Rectal smooth muscle tissue (tissue), 1 donor: ENCODE measurements around the gene BUD13.

Experiments used
- H3K27ac ChIP-seq: one replicate; pipeline ENCODE4 v1.7.0; 2013; ENCODE audit warnings: low read depth, low read length, inconsistent platforms
- H3K27me3 ChIP-seq: one replicate; pipeline ENCODE4 v1.7.0; 2013; ENCODE audit warnings: low read length; ENCODE audit not compliant: control insufficient read depth, insufficient read depth
- H3K36me3 ChIP-seq: one replicate; pipeline ENCODE4 v1.7.0; 2013; ENCODE audit warnings: low read length; ENCODE audit not compliant: control insufficient read depth, insufficient read depth
- H3K4me1 ChIP-seq: one replicate; pipeline ENCODE4 v1.7.0; 2013; ENCODE audit warnings: low read length; ENCODE audit not compliant: control insufficient read depth, insufficient read depth
- H3K4me3 ChIP-seq: one replicate; pipeline ENCODE4 v1.7.0; 2013; ENCODE audit warnings: low read length
- H3K9ac ChIP-seq: one replicate; pipeline ENCODE4 v1.7.0; 2013; ENCODE audit warnings: low read length

The BUD13 gene, protein sequence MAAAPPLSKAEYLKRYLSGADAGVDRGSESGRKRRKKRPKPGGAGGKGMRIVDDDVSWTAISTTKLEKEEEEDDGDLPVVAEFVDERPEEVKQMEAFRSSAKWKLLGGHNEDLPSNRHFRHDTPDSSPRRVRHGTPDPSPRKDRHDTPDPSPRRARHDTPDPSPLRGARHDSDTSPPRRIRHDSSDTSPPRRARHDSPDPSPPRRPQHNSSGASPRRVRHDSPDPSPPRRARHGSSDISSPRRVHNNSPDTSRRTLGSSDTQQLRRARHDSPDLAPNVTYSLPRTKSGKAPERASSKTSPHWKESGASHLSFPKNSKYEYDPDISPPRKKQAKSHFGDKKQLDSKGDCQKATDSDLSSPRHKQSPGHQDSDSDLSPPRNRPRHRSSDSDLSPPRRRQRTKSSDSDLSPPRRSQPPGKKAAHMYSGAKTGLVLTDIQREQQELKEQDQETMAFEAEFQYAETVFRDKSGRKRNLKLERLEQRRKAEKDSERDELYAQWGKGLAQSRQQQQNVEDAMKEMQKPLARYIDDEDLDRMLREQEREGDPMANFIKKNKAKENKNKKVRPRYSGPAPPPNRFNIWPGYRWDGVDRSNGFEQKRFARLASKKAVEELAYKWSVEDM

DNA sequence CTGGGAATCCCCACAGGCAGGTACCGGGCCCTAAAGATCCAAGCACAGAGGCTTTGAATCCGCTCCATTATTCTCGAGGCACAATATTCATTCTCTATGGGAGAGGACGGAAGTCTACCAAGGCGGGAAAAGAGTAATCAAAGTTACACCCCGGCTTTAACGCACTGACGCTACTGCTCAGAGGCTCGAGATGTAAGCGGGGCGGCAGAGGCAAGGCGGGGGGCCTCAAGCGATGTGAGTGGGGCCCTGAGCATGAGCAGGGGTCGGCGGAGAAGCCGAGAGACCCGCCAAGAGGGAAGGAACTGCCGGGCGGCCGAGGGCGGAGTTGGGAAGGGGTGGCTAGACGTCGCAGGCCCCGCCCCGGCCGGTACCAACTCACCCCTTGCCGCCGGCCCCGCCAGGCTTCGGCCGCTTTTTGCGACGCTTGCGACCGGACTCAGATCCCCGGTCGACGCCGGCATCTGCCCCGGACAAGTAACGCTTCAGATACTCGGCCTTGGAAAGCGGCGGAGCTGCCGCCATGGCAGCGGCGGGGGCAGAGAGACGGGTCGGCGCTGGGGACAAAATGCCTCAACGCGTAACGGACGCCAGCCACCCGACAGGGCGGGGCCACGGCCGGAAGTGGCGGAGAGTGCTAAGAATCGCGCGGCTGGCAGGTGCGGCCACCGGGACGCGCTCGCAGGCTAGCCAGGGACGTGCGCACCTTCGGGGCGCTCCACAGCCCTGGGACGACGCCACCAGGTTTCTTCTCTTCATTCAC is at the start of gene BUD13:
Gene BUD13, minus strand, starts transcription at position 545 of the 760 bp plus-strand sequence. Its CDS starts 23 bp downstream, at position 522.
- peak within 1 kb of the TSS; percentile 88 for H3K27ac ChIP-seq
- peak within 1 kb of the TSS; percentile 67 for H3K9ac ChIP-seq
- no peaks in the 10 kb centered on the region for H3K27me3 ChIP-seq
- H3K36me3 ChIP-seq, result peaks cover 2% of the 10 kb centered on the region
- peak within 1 kb of the TSS; percentile 85 for H3K4me3 ChIP-seq
- peaks cover 11% of the 10 kb centered on the region for H3K4me1 ChIP-seq

DNA sequence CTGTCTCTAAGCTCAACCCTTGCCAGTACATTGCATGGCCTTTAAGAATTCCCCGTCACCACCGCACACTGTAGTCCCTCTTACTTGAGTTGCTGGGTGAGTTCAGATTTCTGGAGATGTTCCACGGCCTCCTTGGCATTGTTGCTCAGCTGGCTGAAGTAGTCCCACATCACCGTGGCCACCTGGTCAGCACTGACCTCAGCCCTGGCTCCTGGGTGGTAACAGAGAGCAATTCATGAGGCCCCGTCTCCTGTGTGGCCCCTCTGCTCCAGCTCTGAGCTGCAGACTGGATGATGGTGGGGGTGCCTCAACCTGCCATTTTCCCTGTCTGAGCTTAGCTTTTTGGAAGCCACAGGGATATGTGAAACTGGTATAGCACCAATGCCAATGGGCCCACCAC is 49.8 kb upstream of the BUD13 start:
- Histone ChIP-seq H3K27me3 (no peaks in the 10 kb centered on the region), H3K36me3 (no peaks in the 10 kb centered on the region), H3K4me1 (no peaks in the 10 kb centered on the region), H3K4me3 (no peak overlapping the region), H3K9ac (no peak overlapping the region), H3K27ac (no peak overlapping the region)

DNA sequence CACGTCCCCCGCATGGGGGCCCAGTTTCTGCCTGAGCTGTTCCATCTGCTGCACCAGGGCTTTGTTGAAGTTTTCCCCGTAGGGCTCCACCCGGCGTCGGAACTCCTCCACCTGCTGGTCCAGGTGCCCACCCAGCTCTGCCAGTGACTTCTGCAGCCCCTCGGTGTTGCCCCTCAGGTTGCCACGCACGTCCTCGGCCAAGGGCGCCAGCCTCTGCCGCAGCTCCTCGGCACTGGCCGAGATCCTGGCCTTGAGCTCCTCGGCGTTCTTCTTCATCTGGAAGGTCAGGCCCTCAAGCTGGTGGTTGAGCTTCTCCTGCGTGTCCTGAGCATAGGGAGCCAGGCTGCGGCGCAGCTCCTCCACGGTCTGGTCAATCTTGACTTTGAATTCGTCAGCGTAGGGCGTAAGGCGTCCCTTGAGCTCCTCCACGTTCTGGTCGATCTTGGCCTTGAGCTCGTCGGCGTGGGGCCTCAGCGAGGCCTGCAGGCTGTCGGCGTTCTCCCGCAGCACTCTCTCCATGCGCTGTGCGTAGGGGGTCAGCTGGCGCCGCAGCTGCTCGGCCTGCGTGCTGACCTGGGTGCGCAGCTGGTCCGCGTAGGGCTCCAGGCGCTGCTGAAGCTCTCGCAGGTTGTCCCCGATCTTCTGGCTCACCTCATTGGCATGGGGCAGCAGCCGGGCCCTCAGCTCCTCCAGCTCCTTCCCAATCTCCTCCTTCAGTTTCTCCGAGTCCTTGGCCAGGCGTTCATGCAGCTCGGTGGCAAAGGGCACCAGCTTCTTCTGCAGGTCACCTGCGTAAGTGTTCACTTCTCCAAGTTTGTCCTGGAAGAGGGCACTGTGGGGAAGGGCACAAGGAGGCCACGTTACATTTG is 48.5 kb upstream of the BUD13 start:
- no peak overlapping the region for H3K27ac ChIP-seq
- no peaks in the 10 kb centered on the region for H3K4me1 ChIP-seq
- no peak overlapping the region for H3K9ac ChIP-seq
- H3K27me3 ChIP-seq, result no peaks in the 10 kb centered on the region
- H3K4me3 ChIP-seq, result no peak overlapping the region
- no peaks in the 10 kb centered on the region for H3K36me3 ChIP-seq

DNA sequence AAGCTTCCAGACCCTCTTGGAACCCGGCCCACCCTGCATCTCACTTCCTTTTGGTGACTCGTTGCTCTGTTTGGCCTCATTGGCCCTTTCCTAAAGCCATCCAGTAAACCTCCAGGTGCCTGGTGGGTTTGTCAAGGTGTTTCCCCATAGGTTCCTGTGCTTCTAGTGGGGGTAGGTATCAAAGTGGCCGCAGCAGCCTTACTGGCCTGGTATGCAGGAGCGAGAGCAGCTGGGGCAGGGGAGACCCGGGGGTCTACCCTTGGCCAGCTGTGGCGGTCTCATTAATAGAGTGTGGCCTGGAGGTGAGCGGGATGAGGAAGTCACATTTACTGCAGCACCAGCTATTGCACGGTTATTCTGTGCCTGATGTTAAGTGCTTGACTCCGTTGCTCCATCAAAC is 46.3 kb upstream of the BUD13 start:
- H3K27ac ChIP-seq, result no peak overlapping the region
- H3K4me3 ChIP-seq, result no peak overlapping the region
- no peaks in the 10 kb centered on the region for H3K4me1 ChIP-seq
- H3K9ac ChIP-seq, result no peak overlapping the region
- H3K27me3 ChIP-seq, result no peaks in the 10 kb centered on the region
- no peaks in the 10 kb centered on the region for H3K36me3 ChIP-seq

DNA sequence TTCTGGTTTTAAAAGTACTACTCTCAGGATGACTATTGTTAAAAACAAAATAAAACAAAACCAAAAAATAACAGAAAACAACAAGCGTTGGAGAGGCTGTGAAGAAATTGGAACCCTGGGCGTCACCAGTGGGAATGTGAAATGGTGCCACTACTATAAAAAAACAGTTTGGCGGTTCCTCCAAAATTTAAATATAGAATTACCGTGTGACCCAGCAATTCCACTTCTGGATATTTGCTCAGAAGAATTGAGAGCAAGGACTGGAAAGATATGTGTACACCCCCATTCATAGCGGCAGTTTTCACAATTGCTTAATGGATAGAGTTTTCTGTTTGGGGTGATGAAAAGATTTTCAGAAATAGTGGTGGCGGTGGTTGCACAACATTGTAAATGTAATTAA is 41.7 kb upstream of the BUD13 start:
- Histone ChIP-seq H3K9ac (no peak overlapping the region), H3K36me3 (no peaks in the 10 kb centered on the region), H3K27ac (no peak overlapping the region), H3K4me1 (no peaks in the 10 kb centered on the region), H3K4me3 (no peak overlapping the region), H3K27me3 (no peaks in the 10 kb centered on the region)

DNA sequence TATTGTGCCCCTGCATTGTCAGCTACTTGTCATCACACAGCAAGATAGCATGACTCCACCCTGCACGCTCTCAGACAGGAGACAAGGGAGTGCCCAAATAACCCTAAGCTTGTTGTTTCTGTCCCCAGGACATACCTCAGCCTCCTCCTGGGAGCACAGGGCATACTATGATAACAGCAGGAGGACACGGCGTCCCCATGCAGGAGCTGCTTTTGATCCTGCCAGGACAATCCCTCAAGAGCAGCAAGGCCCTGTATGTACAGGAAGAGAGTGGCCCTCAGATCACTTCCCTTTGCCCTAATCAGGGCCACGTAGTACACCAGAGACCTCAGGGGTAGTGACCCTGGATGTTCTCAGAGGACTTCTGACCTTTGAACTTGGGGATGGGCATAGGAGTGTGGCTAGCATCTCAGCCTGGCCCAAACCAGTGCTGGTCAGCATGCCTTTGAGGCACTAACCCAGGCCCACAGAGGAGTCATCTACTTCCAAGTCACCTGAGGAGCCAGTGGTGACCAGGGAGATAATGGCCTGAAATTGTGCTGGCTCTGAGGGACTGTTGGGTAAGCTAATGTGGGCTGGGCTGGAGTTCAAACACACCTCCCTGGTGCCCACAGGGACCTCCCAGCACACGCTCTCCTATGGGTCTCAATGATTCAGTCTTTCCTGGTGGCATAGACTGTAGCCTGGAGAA is 41.1 kb upstream of the BUD13 start:
- no peaks in the 10 kb centered on the region for H3K4me1 ChIP-seq
- H3K36me3 ChIP-seq, result no peaks in the 10 kb centered on the region
- no peak overlapping the region for H3K9ac ChIP-seq
- H3K27me3 ChIP-seq, result no peaks in the 10 kb centered on the region
- no peak overlapping the region for H3K4me3 ChIP-seq
- no peak overlapping the region for H3K27ac ChIP-seq

DNA sequence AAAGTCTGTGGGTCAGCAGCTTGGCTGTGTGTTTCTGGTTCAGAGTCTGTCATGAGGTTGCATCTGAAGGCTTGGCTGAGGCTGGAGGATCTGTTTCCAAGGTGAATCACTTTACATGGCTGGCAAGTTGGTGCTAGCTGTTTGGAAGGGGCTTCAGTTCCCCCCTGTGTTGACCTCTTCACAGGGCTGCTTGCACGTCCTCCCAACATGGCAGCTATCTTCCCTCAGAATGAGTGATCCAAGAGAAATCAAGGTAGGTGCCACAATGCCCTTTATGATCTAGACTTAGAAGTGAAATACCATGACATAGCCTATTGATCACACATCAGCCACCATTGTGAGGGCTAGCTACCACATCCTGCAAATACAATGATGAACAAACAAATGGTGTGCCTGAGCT is 40.4 kb upstream of the BUD13 start:
- no peak overlapping the region for H3K27ac ChIP-seq
- no peaks in the 10 kb centered on the region for H3K27me3 ChIP-seq
- no peak overlapping the region for H3K9ac ChIP-seq
- H3K4me3 ChIP-seq, result no peak overlapping the region
- H3K4me1 ChIP-seq, result no peaks in the 10 kb centered on the region
- no peaks in the 10 kb centered on the region for H3K36me3 ChIP-seq

DNA sequence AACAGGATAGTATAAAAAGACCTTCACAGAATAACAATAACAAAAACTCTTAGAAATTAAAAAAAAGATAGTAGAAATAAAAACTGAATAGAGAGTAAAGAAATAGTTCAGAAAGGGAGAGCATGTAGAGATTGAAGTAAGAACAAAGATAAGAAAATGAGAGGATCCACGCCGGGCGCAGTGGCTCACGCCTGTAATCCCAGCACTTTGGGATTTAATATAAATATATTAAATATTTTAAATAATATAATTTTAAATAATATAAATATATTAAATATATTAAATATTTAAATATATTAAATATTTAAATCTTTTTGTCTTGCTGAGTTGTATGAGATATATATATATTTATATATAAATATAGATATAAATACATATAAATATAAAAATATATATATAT is 39.3 kb upstream of the BUD13 start:
- Histone ChIP-seq H3K36me3 (no peaks in the 10 kb centered on the region), H3K9ac (no peak overlapping the region), H3K27me3 (no peaks in the 10 kb centered on the region), H3K4me1 (no peaks in the 10 kb centered on the region), H3K4me3 (no peak overlapping the region), H3K27ac (no peak overlapping the region)

DNA sequence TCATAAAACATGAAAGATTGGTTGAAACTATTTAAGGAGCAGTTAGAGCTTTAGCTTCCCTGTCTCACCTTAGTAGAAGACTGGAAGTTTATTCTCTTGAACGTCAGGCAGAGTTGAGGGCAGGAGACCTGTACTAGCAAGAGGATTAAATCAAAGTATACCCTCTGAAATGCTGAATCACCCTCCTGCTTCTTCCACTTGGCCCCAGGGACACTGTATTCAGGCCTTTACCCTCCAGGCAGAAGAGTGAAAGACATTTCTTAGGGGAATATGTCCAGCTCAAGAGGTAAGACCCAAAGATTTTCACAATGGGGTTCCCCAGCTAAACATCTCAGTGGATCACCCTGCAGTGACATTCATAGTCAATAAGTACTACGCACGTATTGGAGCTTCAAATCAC is 38.4 kb upstream of the BUD13 start:
- H3K36me3 ChIP-seq, result no peaks in the 10 kb centered on the region
- H3K27ac ChIP-seq, result no peak overlapping the region
- H3K27me3 ChIP-seq, result no peaks in the 10 kb centered on the region
- no peaks in the 10 kb centered on the region for H3K4me1 ChIP-seq
- H3K9ac ChIP-seq, result no peak overlapping the region
- no peak overlapping the region for H3K4me3 ChIP-seq

DNA sequence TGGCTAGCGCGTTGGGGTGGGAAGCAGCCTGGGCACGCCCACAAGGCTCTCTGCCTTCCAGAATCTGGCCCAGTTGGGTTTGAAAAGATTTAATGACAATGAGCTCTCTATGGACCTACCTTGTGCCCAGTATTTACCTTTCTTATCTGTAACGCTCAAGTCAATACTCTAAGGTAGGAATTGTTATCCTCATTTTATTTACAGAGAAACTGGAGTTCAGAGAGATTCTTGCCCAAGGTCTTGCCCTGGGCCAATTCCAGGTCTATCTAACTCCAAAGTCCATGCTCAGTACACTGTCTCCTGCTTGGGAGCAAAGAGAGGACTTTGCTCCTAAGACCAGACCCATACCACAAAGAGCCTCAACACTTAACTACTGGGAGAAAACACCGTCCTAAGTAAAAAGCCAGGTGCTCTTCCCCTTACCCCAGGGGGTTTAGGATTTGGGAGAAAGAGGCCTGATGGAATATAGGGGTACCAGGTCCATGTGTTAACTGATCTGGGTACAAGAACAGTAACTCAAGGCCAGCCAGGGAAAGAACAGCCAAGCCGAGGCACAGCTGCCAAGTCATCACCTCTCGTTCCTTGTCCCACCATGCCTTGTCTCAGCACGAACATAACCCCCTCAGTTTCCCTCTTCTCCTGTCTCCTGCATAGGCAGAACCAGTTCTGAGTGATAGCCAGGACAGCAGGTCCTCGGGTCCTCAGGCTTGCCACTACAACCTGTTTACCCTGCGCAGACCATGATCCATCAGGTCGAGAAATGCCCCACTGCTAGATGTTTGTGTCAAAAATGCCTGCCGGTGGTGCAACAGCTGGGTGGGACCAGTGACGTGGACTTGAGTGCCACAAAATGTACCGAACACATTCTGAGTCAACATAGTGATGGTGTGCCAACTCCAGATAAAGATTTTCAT is 35.7 kb upstream of the BUD13 start:
- Histone ChIP-seq H3K9ac (no peak overlapping the region), H3K36me3 (no peaks in the 10 kb centered on the region), H3K27me3 (no peaks in the 10 kb centered on the region), H3K27ac (no peak overlapping the region), H3K4me1 (no peaks in the 10 kb centered on the region), H3K4me3 (no peak overlapping the region)
